Dendritic cell treated with granulocyte-macrophage colony-stimulating factor and Interleukin-4, amounts not matched to agents 40 ng/mL and 50 ng/mL, for 4 days (primary cell): ENCODE data around the gene RPS6KA1.

Experiments used
- H3K27ac Mint-ChIP-seq: one replicate; pipeline ENCODE4 v1.8.0; 2022; ENCODE audit warnings: mild to moderate bottlenecking, mixed read lengths
- H3K27me3 Mint-ChIP-seq: one replicate; pipeline ENCODE4 v1.8.0; 2022; ENCODE audit warnings: mild to moderate bottlenecking, mixed read lengths
- H3K36me3 Mint-ChIP-seq: one replicate; pipeline ENCODE4 v1.8.0; 2022; ENCODE audit warnings: low read depth, mixed read lengths
- H3K4me1 Mint-ChIP-seq: one replicate; pipeline ENCODE4 v1.8.0; 2022; ENCODE audit warnings: low read depth, mixed read lengths
- H3K4me3 Mint-ChIP-seq: one replicate; pipeline ENCODE4 v1.8.0; 2022; ENCODE audit warnings: mild to moderate bottlenecking, moderate library complexity, mixed read lengths
- H3K9me3 Mint-ChIP-seq: one replicate; pipeline ENCODE4 v1.8.0; 2022; ENCODE audit warnings: mixed read lengths
- intact Hi-C: fragments of 100-400 bp; cut with micrococcal nuclease; formaldehyde crosslinking; loops from one replicate; pipeline ENCODE4 v1.15.0; 2022

The RPS6KA1 gene

DNA sequence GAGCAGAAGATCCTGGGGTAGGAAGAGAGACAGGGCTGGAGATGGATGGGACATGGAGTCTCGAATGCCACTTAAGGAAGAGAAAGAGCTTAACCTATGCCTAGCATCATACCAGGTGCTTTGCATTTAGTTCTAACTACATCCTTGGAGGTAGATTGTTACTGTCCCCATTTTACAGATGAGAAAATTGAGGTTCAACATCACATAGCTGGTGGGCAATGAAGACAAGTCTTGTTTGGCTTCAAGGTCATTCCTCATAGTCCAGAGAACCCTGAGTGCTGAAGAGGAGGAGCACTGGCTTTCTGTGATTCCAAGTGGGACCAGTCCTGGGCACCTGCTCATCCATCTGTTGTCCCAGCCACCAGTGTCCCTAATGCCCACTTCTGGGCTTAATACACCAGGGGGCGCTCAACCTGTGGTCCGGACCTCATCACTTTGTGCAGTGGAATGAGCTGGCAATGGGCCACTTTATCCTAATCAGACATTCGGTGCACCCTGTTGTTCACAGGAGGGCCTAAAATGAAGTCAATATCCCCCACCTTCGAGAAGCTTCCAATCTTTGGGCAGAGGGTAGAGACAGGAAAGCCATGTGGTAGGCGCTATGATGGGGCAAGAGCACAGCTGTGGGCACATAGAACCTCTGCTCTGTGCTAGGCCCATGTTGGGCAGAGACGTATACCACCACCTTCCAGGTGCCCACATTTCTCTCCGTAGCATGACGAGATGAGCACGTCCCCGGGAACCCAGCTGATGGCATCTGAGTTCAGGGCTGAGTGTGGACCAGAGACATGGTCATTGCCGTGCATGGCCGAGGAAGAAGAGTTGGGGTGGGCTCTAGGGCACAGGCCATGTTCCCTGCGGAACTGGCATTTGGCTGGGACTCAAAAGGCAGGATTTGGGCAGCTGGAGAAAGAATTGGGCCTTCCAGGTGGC is 9.2 kb downstream of the RPS6KA1 start:
- Mint-ChIP-seq H3K9me3 (no peaks in the 10 kb centered on the region), H3K4me1 (peaks cover 75% of the 10 kb centered on the region), H3K4me3 (no peak overlapping the region), H3K36me3 (peaks cover 28% of the 10 kb centered on the region), H3K27ac (peak overlapping the region; percentile 92), H3K27me3 (no peaks in the 10 kb centered on the region)
- intact Hi-C loops: no loop called here

DNA sequence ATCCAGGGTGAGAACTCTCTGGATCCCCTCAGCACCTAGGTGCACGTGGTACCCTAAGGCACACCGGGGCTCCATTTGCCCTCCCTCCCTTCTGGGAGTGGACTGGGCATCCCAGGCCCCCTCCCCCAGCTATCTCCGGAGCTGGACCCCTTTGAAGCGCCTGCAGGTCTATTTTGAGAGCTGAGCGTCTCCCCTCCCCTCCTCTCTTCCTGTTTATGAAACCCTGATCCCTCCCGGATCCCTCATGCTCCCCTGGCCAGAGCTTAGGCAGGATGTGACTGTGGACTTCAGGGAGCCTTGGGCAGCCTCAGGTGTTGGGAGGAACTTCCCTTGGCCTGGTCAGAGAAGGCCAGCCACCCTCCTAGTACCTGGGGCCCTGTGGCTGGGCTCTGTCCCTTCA is 10.2 kb downstream of the RPS6KA1 start:
- Mint-ChIP-seq H3K36me3 (peaks cover 37% of the 10 kb centered on the region), H3K27me3 (no peaks in the 10 kb centered on the region), H3K4me1 (peaks cover 77% of the 10 kb centered on the region), H3K27ac (peak overlapping the region; percentile 92), H3K4me3 (peak overlapping the region; percentile 11), H3K9me3 (no peaks in the 10 kb centered on the region)
- intact Hi-C loops: loop anchor here (5.0 kb wide), 1 partner anchor 37 kb away; no protein-coding TSS in a partner anchor

DNA sequence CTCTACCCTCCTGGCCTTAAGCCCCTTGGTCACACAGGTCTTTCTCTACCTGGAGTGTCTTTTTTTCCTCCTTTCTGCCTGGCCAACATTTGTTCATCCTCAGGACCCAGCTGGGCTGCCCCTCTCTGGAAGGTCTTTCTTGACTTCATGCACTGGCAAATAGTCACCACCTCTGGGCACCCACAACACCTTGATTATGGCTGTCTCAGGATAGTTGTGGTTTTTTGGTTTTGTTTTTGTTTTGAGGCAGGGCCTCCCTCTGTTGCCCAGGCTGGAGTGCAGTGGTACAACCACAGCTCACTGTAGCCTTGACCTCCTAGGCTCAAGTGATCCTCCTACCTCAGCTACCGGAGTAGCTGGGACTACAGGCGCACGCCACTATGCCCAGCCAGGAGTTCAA is 10.8 kb downstream of the RPS6KA1 start:
- H3K9me3 Mint-ChIP-seq: no peaks in the 10 kb centered on the region
- H3K27me3 Mint-ChIP-seq: no peaks in the 10 kb centered on the region
- intact Hi-C loops: loop anchor here (5.0 kb wide), 1 partner anchor 38 kb away; no protein-coding TSS in a partner anchor
- peak overlapping the region; percentile 5 for H3K4me3 Mint-ChIP-seq
- H3K36me3 Mint-ChIP-seq: peaks cover 43% of the 10 kb centered on the region
- H3K4me1 Mint-ChIP-seq: peaks cover 77% of the 10 kb centered on the region
- peak overlapping the region; percentile 92 for H3K27ac Mint-ChIP-seq

DNA sequence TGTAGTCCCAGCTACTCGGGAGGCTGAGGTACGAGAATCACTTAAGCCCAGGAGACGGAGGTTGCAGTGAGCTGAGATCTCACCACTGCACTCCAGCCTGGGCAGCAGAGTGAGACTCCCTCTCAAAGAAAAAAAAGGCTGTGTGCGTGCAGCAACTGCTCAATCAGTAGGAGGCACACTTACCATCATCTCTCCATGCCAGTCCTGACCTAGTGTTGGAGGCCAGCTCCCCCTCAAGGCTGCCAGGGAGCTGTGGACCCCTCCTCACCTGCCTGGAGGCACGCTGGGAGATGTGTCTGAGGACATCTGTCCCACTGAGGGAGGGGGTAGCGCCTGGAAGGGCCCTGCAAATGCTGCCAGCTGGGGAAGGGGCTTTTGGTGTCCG is 11.9 kb downstream of the RPS6KA1 start:
- peaks cover 87% of the 10 kb centered on the region for H3K4me1 Mint-ChIP-seq
- peak overlapping the region; percentile 91 for H3K4me3 Mint-ChIP-seq
- intact Hi-C loops: loop anchor here (5.0 kb wide), 1 partner anchor 39 kb away; no protein-coding TSS in a partner anchor
- H3K9me3 Mint-ChIP-seq: no peaks in the 10 kb centered on the region
- H3K36me3 Mint-ChIP-seq: peaks cover 54% of the 10 kb centered on the region
- no peaks in the 10 kb centered on the region for H3K27me3 Mint-ChIP-seq
- H3K27ac Mint-ChIP-seq: peak overlapping the region; percentile 92

DNA sequence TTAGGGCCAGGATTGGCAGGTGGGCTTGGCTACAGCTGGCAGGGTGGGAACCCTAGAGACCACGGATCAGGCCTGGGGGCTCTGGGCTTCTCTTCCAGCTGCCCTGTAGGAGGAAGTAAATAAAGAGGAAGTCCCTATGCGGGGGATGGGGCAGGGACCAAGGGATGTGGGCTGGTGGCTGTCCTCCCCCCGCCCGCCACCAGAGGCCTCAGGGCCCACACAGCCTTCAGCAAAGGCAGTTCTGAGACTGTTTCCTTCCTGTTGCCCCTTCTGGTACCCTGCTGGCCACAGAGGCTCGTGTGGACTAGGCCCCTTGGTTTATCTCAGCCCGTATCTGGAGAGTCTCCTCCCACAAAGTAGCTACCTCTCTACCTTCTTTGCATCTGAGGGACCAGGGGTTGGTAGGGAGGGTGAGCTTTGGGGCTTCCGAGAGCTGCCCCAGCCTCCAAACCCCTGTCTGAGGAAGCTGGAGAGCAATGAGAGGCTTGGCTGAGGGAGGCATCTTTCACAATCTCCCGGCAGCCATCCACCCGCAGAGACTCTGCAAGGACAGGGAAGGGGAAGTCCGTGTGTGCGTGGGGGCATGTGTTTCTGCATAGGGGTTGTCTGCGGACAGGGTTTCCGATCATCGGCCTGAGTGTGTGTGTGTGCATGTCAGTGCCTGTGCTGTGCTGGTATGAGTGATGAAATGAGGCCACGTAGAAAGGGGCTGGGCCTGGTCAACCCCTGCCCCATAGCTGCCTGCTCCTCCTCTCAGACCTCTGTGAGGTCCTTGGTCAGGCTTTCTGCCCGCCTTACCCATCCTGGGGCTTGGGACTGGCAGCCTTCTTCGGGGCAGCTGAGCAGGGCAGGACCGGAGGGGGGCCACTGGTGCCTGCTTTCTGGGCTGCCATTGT is 12.5 kb downstream of the RPS6KA1 start:
- no peaks in the 10 kb centered on the region for H3K9me3 Mint-ChIP-seq
- H3K4me1 Mint-ChIP-seq: peaks cover 93% of the 10 kb centered on the region
- H3K36me3 Mint-ChIP-seq: peaks cover 54% of the 10 kb centered on the region
- peak overlapping the region; percentile 91 for H3K4me3 Mint-ChIP-seq
- intact Hi-C loops: loop anchor here (5.0 kb wide), 1 partner anchor 40 kb away; no protein-coding TSS in a partner anchor
- H3K27me3 Mint-ChIP-seq: no peaks in the 10 kb centered on the region
- peak overlapping the region; percentile 92 for H3K27ac Mint-ChIP-seq

DNA sequence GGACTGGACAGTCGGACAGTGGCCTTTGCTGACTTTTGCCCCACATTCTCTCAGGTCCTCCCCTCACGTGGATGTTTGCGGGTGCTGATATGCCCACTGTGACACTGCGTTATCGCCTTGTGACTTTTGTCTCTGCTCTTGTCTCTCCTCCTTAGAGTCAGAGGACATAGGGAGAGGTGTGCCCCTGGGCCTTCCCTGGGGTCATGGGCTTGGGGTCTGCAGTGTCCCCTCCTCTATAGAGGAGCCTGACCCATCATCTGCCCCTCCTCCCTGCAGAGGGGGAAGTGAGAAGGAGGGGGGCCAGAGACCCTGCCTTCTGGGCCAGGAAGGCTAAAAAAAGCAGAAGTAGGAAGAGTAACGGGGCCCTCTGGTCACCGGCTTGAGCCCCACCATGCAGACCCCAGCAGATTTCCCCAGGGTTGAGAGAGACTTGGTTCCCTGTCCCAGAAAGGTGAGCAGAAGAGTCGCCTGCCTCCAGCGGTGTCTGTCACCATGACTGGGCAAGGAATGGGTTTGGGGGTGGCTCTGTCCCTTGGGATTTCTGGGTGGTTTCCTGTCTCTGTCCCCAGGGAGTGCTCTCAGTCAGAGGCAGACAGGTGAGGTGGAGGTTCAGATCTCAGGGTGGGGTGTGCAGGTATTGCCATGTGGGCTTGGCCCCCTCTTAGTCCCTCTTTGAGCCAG is 13.3 kb downstream of the RPS6KA1 start:
- peak overlapping the region; percentile 92 for H3K27ac Mint-ChIP-seq
- H3K27me3 Mint-ChIP-seq: no peaks in the 10 kb centered on the region
- peak overlapping the region; percentile 91 for H3K4me3 Mint-ChIP-seq
- peaks cover 94% of the 10 kb centered on the region for H3K4me1 Mint-ChIP-seq
- H3K9me3 Mint-ChIP-seq: no peaks in the 10 kb centered on the region
- intact Hi-C loops: loop anchor here (5.0 kb wide), 1 partner anchor 41 kb away; no protein-coding TSS in a partner anchor
- peaks cover 56% of the 10 kb centered on the region for H3K36me3 Mint-ChIP-seq

DNA sequence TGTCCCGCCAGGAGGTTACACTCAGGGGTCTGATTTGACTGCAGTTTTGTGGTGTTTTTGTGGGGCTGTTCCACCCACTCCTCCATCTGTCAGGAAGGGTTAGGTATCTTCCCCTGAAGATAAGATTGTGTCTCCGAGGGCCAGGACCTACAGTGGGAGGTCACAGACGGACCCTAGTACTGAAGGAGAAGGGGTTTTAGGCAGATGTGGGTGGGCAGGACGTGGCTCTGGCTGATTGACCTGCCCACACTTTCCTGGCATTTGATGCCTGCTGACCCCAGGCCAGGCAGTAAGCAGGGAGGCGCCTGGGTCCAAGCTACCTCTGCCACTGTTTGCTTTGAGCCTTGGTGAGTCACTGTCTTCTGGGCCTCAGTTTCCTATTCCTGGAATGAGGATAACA is 13.9 kb downstream of the RPS6KA1 start:
- H3K27me3 Mint-ChIP-seq: no peaks in the 10 kb centered on the region
- peaks cover 61% of the 10 kb centered on the region for H3K36me3 Mint-ChIP-seq

DNA sequence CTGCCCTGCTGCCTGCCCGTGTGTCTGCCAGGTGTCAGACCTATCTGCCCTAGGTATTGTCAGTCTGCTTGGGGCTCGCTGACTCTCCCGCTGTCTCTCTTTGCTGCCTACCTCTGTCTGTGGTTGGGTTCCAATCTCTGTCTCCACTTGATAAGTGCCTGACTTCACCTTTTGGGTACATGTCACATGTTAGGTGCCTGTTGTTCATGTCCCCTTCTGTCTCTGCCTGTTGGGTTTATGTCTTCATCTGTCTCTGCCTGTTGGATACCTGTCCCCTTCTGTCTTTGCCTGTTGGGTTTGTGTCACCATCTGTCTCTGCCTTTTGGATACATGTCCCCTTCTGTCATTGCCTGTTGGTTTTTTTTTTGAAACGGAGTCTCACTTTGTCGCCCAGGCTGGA is 14.6 kb downstream of the RPS6KA1 start:
- Mint-ChIP-seq H3K36me3 (peaks cover 63% of the 10 kb centered on the region), H3K4me3 (peak overlapping the region; percentile 91), H3K27me3 (no peaks in the 10 kb centered on the region), H3K9me3 (no peaks in the 10 kb centered on the region), H3K4me1 (peaks cover 93% of the 10 kb centered on the region), H3K27ac (peak overlapping the region; percentile 92)
- intact Hi-C loops: loop anchor here (5.0 kb wide), 1 partner anchor 42 kb away; no protein-coding TSS in a partner anchor

More for the DNA sequence above, 13.9 kb downstream of the RPS6KA1 start:
- peak overlapping the region; percentile 91 for H3K4me3 Mint-ChIP-seq
- no peaks in the 10 kb centered on the region for H3K9me3 Mint-ChIP-seq
- H3K4me1 Mint-ChIP-seq: peaks cover 94% of the 10 kb centered on the region
- peak overlapping the region; percentile 92 for H3K27ac Mint-ChIP-seq
- intact Hi-C loops: loop anchor here (5.0 kb wide), 1 partner anchor 41 kb away; no protein-coding TSS in a partner anchor

DNA sequence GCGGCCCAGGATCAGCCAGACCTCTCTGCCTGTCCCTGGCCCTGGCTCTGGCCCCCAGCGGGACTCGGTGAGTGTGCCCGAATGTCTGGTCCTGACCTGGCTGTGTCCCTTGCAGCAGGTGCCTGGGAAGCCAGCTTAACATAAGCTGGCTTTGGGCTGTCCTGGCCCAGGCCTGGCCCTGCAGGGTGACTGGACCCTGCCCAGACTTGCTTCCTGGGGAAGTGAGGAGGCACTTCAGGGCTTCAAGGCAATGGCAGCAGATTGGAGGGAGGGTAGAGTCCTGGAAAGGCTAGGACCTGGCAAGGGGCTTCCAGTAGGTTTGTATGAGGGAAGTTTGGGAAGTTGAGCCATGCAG is 16.4 kb downstream of the RPS6KA1 start:
- intact Hi-C loops: no loop called here
- peak overlapping the region; percentile 92 for H3K27ac Mint-ChIP-seq
- peaks cover 75% of the 10 kb centered on the region for H3K36me3 Mint-ChIP-seq
- H3K4me3 Mint-ChIP-seq: peak overlapping the region; percentile 91
- H3K9me3 Mint-ChIP-seq: no peaks in the 10 kb centered on the region
- no peaks in the 10 kb centered on the region for H3K27me3 Mint-ChIP-seq
- H3K4me1 Mint-ChIP-seq: peaks cover 81% of the 10 kb centered on the region

DNA sequence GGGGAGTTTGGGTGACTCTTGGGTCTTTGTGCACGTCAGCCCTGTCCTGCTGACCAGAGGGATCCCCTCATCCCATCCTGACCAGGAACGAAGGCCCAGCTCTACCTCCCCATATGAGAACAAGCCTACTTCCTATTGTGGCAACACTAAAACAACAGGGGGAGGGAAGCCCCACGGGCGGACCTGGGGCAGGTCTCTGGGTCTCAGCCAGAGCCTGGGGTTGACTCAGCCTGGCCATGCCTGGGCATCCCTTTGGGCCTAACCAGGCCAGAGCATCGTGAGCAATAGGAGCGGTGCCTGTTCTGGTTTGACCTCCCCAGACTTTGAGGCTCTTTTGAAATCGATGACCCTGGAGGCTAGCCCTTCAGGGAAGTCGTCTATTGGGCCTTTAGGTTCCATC is 16.8 kb downstream of the RPS6KA1 start:
- Mint-ChIP-seq H3K27ac (peak overlapping the region; percentile 92), H3K4me1 (peaks cover 83% of the 10 kb centered on the region), H3K9me3 (no peaks in the 10 kb centered on the region), H3K36me3 (peaks cover 80% of the 10 kb centered on the region), H3K4me3 (peak overlapping the region; percentile 91), H3K27me3 (no peaks in the 10 kb centered on the region)
- intact Hi-C loops: no loop called here

DNA sequence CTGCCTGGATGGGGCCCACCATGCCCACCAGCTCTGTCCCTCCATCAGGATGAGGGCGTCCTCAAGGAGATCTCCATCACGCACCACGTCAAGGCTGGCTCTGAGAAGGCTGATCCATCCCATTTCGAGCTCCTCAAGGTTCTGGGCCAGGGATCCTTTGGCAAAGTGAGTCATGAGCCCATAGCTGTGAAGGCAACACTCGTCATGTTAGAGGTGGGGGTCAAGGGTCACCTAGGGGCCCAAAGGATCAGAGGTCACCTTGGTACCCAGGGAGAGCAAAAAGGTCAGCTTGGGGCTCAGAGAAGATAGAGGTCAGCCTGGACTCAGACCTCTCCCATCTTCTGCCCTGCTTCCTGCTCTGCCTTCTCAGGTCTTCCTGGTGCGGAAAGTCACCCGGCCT is 17.3 kb downstream of the RPS6KA1 start:
- no peaks in the 10 kb centered on the region for H3K27me3 Mint-ChIP-seq
- peak overlapping the region; percentile 92 for H3K27ac Mint-ChIP-seq
- H3K9me3 Mint-ChIP-seq: no peaks in the 10 kb centered on the region
- peaks cover 83% of the 10 kb centered on the region for H3K4me1 Mint-ChIP-seq
- H3K36me3 Mint-ChIP-seq: peaks cover 84% of the 10 kb centered on the region
- peak overlapping the region; percentile 91 for H3K4me3 Mint-ChIP-seq
- intact Hi-C loops: no loop called here

DNA sequence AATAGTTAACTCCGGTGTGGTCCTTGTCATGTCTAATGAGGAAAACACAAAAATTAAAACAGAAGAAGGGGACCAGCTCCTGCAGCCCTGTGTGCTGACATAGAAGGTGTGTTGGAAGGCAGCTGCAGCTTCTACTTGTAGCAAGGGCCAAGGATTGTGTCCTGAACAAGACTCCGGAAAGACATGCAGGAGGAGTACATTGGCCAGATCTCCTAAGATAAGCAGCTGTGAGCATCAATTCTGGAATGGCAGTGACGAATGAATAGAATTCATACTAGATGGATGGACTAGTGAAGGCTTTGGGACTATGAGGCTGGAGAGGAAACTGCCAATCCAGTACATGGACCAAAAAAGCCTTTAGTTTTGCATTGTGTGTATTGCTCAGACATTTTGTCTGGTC is 19.3 kb downstream of the RPS6KA1 start:
- Mint-ChIP-seq H3K27me3 (no peaks in the 10 kb centered on the region), H3K27ac (no peak overlapping the region), H3K4me1 (peaks cover 78% of the 10 kb centered on the region), H3K9me3 (no peaks in the 10 kb centered on the region), H3K36me3 (peaks cover 95% of the 10 kb centered on the region), H3K4me3 (no peak overlapping the region)
- intact Hi-C loops: no loop called here

DNA sequence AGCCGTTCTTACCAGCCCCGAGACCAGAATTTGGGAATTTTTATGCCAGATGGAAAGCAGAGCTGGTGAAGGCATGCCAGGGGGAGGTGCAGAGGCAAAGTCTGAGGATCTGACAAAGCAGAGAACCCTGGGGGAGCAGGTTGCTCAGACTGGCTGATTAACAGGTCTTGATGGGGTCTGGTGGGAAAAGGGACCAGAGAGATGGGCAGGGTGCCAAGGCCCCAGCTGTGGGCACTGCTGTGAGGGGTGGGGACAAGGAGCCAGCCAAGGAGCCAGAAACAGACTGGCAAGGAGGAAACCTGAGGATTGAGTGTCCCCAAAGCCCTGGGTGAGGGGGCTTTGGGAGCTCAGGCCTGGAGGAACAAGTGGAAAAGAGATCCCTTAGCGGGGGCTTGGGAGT is 21.4 kb downstream of the RPS6KA1 start:
- Mint-ChIP-seq H3K9me3 (no peaks in the 10 kb centered on the region), H3K27ac (peak overlapping the region; percentile 58), H3K27me3 (no peaks in the 10 kb centered on the region), H3K4me1 (peaks cover 79% of the 10 kb centered on the region), H3K4me3 (no peak overlapping the region), H3K36me3 (peaks cover 95% of the 10 kb centered on the region)
- intact Hi-C loops: no loop called here
